Cardiac muscle cell (in vitro differentiated cells and primary cell): Measurements from ENCODE around the gene HPCAL4. TPM values are rescaled to one million over a fixed set of nuclear protein-coding genes. Genes with fewer than 3 reads are reported as not detected.
A peak's percentile ranks its signal among the peaks of the same experiment; 100 is the strongest.

Source experiments
- DNase-seq, 2 donors: peaks; one replicate each; pipeline versions ENCODE4 v3.0.0 to v3.0.0-alpha.2; 2010 to 2017; ENCODE audit warnings: low read depth in 1 of 2, low spot score in 1 of 2
- H3K27ac ChIP-seq: fragments of 200-600 bp; sonication (generic); 2 replicates; pipeline ENCODE4 v1.5.1; 2016
- H3K27me3 ChIP-seq: fragments of 200-600 bp; sonication (generic); 2 replicates; pipeline ENCODE4 v1.6.0; 2016; ENCODE audit warnings: control low read depth
- H3K36me3 ChIP-seq: fragments of 200-600 bp; sonication (generic); 2 replicates; pipeline ENCODE4 v1.5.1; 2016; ENCODE audit warnings: control low read depth
- H3K4me1 ChIP-seq: fragments of 200-600 bp; sonication (generic); 2 replicates; pipeline ENCODE4 v1.8.1; 2017; ENCODE audit warnings: low read depth, mild to moderate bottlenecking, mixed run types
- H3K4me3 ChIP-seq: fragments of 200-600 bp; sonication (generic); 2 replicates; pipeline ENCODE4 v1.5.1; 2016; ENCODE audit warnings: mild to moderate bottlenecking
- H3K9me3 ChIP-seq: fragments of 200-600 bp; sonication (generic); 2 replicates; pipeline ENCODE4 v1.5.1; 2017; ENCODE audit warnings: low read depth, mild to moderate bottlenecking, control low read depth
- polyA plus RNA-seq: library from polyadenylated mRNA; unstranded; fragments of >200 nt; fragmentation: Nextera tagmentation; extraction: Ambion mirVana; gene quantifications from 2 replicates; pipeline ENCODE4 v1.2.1, GENCODE V29; 2016
- total RNA-seq: library from RNA; depleted of rRNA; stranded (reverse); fragments of >200 nt; gene quantifications from 2 replicates; pipeline ENCODE4 v1.2.3, GENCODE V29; 2016
- TF ChIP-seq, protein P1 (sequence below): IDR thresholded peaks from 2 replicates; pipeline ENCODE4 v1.5.1; 2012; ENCODE audit warnings: low read depth, mild to moderate bottlenecking, low read length

HPCAL4 gene
- total and polyA plus RNA-seq, 2 experiments from 2014 or later, result 0.06 to 0.09 TPM

DNA sequence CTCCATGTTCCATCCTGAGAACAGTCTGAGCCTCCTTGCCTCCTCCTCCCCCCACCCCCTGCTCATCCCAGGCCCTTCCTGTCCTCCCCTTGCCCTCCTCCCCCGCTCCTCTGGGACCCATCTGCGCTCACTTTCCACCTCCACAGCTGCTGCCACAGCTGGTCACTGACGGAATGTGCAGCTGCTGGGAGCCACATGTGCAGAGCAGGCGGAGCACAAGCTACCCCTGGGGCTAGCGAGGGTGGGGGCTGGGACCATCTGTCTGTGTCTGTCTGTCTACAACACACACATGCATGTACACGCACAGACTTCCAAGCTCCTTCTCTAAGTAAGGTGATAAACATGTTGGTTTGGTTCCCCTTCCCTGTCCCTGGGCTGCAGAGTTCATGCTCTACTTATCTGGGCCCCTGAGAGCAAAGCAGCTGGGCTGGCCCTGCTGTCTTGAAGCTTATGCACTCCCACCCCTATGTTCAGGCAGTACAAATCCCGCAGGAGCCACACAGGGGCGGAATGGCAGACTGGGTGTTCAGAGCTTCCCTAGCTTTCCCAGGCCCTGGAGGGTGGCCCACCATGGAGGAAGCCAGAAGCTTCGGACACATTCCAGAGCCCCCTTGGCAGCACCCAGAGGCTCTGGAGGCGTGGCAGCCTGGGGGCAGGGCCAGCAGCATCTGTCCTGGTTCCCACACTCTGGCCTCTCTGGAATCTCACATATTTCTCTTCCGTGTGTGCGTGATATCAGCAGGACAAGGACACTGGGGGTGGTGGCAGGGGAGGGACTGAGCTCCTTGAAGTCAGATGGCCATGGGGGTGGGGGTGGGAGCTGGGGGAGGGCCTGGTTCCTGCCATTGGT, 44.8 kb downstream of the HPCAL4 start:
- Histone ChIP-seq H3K4me3 (no peak overlapping the region), H3K4me1 (peaks cover 9% of the 10 kb centered on the region)

DNA sequence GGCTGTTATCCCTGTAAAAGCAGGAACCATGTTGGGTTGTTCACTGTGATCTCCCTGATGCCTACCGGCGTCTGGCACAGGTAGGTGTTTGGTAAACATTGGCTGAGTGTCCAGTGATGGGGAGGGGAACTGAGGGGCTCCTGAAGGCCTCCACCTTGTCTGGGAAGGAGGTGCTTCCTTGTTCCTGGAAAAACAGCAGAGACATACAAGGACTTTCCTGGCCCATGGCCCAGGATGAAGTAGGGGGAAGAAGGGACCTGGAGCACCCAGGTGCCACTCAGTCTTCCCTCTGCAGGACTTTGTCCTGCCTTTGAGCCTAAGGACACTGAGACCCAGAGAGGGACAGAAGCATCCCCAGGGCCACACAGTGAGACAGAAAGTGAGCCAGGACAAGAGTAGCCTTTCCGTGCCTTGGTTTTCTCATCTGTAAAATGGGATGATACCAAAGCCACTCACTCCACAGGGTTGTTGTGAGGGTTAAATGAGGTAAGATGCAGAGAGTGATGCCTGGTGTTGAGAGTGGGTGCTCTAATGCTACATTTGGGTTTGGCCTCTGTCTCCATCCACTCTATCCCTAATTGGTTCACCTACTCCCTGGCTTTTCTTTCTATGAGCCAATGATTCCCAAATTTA, 45.7 kb downstream of the HPCAL4 start:
- Histone ChIP-seq H3K36me3 (no peaks in the 10 kb centered on the region), H3K4me3 (no peak overlapping the region), H3K4me1 (peaks cover 9% of the 10 kb centered on the region), H3K27me3 (peaks cover 20% of the 10 kb centered on the region), H3K27ac (no peak overlapping the region), H3K9me3 (no peaks in the 10 kb centered on the region)
- no peak for DNase-seq
- TF ChIP-seq, protein P1, sequence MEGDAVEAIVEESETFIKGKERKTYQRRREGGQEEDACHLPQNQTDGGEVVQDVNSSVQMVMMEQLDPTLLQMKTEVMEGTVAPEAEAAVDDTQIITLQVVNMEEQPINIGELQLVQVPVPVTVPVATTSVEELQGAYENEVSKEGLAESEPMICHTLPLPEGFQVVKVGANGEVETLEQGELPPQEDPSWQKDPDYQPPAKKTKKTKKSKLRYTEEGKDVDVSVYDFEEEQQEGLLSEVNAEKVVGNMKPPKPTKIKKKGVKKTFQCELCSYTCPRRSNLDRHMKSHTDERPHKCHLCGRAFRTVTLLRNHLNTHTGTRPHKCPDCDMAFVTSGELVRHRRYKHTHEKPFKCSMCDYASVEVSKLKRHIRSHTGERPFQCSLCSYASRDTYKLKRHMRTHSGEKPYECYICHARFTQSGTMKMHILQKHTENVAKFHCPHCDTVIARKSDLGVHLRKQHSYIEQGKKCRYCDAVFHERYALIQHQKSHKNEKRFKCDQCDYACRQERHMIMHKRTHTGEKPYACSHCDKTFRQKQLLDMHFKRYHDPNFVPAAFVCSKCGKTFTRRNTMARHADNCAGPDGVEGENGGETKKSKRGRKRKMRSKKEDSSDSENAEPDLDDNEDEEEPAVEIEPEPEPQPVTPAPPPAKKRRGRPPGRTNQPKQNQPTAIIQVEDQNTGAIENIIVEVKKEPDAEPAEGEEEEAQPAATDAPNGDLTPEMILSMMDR, result no peak

More for the DNA sequence above, 44.8 kb downstream of the HPCAL4 start:
- DNase-seq, result peak; percentile 56 to 87
- Histone ChIP-seq H3K27me3 (peaks cover 13% of the 10 kb centered on the region), H3K27ac (peak overlapping the region; percentile 61), H3K36me3 (no peaks in the 10 kb centered on the region), H3K9me3 (no peaks in the 10 kb centered on the region)
- TF ChIP-seq, protein P1, result no peak

DNA sequence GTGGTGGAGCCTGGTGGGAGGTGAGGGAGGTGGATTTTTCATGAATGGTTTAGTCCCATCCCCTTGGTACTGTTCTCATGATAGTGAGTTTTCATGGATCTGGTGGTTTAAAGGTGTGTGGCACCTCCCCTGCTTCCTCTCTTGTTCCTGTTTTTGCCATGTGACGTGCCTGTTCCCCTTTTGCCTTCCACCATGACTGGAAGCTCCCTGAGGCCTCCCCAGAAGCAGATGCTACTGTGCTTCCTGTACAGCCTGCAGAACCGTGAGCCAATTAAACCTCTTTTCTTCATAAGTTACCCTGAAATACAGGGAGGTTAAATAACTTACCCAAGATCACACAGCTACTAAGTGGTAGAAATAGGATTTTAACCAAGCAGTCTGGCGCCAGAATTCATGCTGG, 47.5 kb downstream of the HPCAL4 start:
- H3K9me3 ChIP-seq, result no peaks in the 10 kb centered on the region
- H3K36me3 ChIP-seq, result no peaks in the 10 kb centered on the region
- H3K27ac ChIP-seq, result no peak overlapping the region
- DNase-seq, result no peak
- no peak overlapping the region for H3K4me3 ChIP-seq
- peaks cover 38% of the 10 kb centered on the region for H3K27me3 ChIP-seq
- TF ChIP-seq, protein P1, result no peak
- peaks cover 9% of the 10 kb centered on the region for H3K4me1 ChIP-seq

DNA sequence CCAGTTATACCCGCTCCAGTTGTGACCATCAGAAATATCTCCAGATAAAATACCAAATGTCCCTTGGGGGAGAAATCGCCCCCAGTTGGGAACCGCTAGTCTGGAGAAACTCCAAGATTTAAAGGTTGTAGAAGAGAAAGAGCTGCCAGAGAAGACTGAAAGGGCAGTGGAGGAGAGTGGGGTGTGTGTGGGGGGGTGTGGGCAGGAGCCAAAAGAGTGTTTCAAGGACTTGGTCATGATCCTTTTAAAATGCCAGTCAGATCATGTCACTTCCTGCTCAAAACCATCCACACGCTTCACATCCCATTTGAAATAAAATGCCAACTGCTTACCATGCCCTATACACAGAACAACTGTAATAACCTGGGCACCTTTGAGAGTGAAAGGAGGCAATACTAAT, 48.4 kb downstream of the HPCAL4 start:
- Histone ChIP-seq H3K4me3 (no peak overlapping the region), H3K27me3 (peaks cover 47% of the 10 kb centered on the region), H3K36me3 (no peaks in the 10 kb centered on the region), H3K4me1 (peaks cover 9% of the 10 kb centered on the region), H3K27ac (no peak overlapping the region), H3K9me3 (no peaks in the 10 kb centered on the region)
- TF ChIP-seq, protein P1, result no peak
- DNase-seq, result no peak

DNA sequence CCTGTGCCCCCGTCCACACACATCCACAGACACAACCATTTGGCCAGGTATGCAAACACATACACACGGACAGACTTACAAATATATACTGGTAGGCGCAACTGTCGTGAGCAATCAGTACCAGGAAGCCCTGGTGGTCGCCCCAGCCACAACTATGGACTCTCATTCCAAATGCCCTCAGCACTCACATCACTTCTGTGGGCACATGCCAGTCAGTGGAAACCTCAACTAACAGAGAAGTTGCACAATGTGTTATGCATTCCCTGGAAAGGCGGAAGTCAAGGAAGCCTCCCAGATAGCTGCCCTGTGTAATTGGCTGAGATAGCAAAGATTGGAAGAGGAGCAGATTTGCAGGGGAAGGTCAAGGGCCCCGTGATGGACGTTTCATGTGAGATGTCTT, 50.4 kb downstream of the HPCAL4 start:
- Histone ChIP-seq H3K4me3 (no peak overlapping the region), H3K27ac (no peak overlapping the region), H3K4me1 (no peaks in the 10 kb centered on the region), H3K27me3 (peaks cover 64% of the 10 kb centered on the region), H3K9me3 (no peaks in the 10 kb centered on the region), H3K36me3 (no peaks in the 10 kb centered on the region)
- TF ChIP-seq, protein P1, result no peak
- DNase-seq, result no peak
